CD4-positive, alpha-beta T cell treated with Interleukin-17A for 4 hours (primary cell): ENCODE measurements around the gene DDAH1.

Source experiments
- DNase-seq: peaks from one replicate; pipeline ENCODE4 v3.0.0-alpha.2; 2020; ENCODE audit warnings: mixed read lengths

DDAH1 gene

DNA sequence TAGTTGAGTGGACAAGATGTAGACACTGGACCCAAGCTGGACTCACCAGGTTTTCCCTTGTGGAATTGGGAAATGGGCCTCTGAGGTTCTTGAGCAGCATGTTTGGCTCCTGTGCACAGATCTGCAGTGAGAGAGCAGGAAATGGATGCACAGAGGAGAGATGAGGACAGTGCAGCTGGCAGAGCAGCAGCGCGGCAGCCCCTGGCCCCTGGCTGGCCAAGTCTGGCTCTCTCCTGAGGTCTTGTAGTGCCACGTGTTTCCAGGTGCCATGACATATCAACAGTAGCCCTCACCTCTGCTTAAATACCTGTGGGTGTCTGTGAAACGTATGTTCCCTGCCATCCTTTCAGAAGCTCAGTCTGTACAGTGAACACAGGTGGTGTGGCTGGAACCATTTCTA lies 169.3 kb downstream of the DDAH1 start:
- no peak for DNase-seq

DNA sequence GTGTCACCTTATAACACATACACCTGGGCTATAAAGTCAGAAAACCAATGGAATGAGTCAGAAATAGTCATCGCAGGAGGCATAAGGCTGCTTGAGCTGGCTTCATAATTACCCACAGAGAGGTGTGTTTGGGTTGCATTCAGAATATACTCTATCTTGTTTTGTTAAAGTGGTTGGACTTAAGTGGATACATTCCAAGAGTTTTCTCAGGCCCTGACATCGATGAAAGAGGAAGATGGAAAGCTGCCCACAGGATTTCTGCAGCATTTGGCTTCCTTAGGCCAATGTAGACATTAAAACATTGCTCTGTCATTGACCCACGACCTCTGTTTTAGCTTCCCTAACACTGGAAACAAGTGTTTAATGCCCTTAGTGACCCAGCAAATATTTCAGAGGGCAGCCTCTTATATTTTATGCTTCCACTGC lies 169.9 kb downstream of the DDAH1 start:
- DNase-seq: no peak

DNA sequence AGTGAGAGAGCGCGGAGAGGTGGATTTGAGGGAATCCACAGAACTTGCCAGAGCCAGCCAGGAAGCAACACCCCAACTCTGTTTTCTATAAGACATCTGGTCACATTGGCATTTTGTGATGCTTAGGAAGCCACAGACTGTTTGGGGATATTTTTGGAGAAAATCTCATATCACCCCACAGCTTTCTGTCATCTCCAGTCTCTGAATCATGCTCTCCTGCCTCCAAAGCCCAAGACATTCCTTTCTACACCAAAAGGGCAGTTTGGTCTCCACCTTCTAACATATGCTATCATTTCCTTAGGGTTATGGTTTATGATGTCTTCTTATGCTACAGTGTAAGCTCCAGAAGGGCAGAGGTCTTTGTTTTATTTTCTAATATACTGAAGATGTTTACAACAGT lies 174.1 kb downstream of the DDAH1 start:
- no peak for DNase-seq

DNA sequence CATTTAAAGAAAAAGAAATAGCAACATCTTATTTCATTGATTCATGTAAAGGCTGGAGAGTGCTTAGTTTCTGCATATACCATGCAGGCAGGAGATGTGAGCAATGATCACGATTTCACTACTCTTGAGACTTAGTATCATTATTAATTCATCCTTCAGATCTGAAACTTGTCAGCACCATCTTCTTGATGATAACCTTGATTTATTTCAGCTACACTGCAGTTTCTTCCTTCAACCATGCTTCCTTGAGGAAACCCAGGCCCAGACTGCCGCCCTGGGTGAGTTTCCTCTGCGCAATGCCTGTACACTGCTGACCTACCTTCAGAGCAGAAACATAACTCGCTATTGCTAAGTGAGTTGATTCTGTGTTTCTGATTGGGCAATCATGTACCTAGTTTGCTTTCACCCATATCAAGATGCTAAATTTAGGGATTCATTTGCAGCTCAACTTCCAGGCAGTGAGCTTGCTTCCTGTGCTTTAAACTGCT lies 175.1 kb downstream of the DDAH1 start:
- no peak for DNase-seq

DNA sequence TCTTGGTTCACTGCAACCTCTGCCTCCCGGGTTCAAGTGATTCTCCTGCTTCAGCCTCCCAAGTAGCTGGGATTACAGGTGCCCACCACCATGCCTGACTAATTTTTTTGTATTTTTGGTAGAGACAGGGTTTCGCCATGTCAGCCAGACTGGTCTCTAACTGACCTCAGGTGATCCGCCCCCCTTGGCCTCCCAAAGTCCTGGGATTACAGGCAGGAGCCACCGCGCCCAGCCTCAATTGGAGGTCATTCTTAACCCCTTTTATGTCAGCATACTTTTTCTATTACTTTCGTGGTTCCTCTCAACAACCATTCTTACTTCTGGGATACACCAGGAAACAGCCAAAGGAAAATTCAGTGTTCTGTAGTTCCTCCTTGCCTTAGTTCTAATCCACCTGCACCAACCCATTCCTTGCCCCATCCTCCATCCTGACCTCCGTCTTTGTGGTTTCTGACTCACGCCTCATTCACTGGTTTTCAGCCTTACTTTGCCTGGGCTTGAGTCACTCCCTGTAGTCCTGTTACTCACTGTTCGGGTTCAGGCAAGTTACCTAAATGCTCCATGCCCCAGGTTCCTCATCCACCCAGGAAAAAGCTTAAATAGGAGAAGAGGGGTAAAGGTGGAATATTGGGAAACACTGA lies 175.6 kb downstream of the DDAH1 start:
- no peak for DNase-seq

DNA sequence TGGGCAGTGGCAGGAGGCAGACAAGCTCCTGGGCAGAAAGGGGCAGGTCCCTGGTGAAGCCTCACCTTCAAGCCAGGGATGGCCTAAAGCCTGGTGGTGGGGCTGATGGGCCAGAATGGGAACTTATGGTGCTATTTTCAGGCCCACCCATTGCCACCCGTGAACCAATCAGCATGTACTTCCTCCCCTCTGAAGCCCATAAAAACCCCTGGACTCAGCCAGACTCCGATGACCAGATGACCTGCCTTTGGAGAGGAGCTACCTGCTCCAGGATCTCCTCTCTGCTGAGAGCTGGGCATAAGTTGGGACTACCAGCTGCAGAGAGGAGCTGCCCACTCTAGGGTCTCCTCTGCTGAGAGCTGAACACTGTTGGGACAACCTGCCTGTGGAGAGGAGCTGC lies 180.8 kb downstream of the DDAH1 start:
- DNase-seq: no peak

DNA sequence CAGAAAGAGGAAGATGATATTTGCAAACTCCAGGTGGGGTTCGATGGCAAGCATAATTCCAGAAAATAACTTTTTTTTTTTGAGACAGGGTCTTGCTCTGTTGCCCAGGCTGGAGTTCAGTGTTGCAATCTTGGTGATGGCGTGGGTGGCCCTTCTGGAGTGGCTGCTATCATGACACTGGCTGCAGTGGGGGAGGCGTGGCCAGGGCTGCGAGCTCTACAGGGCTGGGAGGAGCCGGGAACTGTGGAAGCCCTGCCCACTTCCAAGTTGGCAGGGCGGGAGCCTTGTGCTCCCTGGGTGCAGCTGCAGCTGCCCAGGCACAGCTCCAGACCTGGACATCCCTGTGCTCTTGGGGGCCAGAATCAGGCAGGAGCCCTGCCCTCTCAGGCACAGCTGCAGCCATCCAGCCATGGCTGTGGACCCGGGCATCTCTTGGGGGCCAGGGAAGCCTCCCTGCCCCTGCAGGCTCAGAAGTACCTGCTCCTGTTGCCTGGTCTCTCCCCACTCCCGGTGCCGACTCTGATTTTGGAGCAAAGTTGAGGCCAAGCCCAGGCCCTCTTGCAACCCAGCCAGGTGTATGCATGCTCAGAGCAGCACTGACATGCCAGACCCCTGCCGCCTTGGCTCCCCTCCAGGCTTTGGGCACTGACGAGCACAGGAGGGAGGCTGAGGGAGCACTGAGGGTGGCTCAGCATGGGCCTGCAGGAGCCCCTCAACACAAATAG lies 181.3 kb downstream of the DDAH1 start:
- DNase-seq: no peak

DNA sequence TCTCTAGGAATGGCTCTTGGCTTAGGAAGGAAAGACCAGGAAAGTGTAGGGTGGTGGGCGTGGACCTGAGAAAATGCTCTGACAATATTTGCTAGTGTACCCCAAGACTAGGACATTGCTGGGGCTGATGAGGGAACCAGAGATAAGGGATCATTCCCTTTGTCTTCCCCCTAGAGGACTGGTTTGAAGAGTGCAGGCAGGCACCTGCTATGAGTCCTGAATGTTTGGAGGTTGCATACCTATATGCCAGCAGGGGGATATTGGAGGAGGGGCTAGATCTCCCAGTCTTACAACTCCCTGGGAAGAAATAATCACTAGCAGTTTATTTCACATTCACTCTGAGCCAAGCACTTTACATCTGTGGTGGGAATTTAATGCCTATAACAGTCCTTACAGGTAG lies 182.5 kb downstream of the DDAH1 start:
- no peak for DNase-seq

DNA sequence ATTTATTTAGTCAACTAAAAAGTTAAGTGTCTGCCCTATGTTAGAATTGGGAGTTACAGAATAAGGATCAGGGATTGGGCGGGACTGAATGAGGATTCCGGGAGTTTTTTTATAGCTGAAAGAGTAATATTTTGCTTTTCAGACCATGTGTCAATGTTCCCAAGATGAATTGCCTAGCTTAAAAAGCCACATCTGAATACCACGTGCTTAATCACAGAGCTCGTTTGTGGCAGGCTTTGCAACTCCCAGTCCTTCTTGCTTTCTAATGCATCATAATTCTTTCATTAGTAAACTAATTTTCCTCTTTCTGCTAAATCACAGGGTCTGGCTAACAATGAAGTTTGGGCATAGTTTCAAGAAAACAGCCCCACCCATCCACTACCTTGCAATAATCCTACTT lies 184.3 kb downstream of the DDAH1 start:
- no peak for DNase-seq

DNA sequence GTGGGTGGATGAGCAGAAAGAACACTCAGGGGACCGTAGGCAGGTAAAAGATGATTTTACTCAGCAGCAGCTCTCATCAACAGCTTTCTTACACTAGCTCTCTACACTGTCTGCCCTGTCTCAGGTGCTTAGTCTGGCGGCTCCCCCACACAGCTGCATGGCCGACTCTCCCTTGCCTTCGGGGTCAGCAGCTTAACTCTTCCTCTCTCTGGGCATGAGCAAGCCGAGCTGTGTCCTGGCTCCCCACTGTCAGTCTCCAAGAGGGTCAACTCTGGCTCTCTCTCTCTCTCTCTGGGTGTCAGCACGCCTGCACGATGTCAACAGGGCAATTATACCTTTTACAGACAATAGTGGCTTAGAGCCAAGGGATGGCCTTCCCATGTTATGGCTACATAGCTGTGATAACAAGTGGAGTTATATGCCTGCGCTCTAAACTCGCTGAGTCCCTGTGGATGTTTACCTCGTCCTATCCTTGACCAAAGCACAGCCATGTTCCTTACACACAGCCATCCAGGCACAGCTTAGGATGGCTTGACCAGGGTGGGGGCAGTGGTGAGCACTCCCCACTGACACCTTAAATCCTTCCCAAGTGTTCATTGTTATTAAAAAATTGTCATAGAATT lies 185.4 kb downstream of the DDAH1 start:
- no peak for DNase-seq

DNA sequence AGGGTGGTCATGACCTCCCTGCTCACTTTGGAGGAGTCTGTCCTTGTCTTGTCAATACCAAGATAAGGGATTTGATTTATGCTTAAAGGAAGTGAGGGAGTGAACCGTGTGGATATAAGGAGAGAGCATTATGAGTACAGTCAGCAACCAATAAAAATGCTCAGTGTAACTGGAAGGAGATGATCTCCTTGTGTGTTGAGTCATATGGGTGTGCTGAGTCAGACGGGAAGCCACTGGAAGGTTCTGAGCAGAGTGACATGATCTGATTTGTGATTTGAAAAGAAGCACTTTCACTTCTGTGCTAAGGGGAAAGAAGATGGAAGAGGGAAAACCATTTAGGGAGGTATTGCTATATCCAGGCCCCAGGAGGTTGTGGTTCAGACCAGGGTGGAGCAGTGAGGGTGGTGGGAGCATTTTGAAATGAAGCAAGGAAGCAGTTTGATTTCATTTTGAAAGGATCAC lies 186.1 kb downstream of the DDAH1 start:
- DNase-seq: peak; percentile 50

DNA sequence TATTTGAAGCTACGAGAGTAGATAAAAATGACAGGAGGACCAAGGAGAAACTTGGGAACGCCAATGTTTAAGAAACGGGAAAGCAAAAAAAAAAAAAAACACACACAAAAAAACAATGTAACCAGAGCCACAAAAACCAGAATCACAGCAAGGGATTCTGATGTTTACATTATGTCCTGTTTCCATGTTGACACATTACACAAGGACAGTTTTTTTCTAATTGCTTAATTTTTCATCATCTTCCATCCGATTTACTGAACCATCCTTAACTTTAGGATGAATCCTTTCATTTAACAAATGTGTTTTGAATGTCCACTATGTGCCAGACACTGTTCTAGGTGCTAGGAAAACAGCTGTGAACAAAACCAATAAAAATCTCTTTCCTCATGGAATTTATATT lies 187.2 kb downstream of the DDAH1 start:
- no peak for DNase-seq

DNA sequence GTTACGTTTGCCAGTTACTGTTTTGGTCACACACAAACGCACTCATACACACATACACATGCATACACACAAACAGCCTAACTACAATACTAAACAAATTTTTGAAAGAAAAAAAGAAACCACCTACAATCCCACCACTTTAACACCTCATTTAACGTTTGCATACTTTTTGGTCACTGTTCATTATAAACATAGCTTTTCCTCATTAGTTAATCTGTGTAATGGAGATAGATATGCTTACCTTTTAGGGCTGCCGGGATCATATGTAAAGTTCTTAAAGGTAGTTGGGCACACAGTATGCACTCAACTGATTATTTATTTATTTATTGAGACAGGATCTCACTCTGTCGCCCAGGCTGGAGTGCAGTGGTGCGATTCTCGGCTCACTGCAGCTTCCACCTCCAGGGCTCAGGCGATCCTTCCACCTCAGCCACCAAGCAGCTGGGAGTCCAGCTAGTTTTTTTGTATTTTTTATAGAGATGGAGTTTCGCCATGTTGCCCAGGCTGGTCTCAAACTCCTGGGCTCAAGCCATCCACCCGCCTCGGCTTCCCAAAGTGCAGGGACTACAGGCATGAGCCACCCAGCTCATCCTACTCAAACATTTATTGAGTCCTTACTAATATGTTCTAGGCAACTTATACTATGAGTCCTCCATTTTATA lies 187.8 kb downstream of the DDAH1 start:
- DNase-seq: no peak

DNA sequence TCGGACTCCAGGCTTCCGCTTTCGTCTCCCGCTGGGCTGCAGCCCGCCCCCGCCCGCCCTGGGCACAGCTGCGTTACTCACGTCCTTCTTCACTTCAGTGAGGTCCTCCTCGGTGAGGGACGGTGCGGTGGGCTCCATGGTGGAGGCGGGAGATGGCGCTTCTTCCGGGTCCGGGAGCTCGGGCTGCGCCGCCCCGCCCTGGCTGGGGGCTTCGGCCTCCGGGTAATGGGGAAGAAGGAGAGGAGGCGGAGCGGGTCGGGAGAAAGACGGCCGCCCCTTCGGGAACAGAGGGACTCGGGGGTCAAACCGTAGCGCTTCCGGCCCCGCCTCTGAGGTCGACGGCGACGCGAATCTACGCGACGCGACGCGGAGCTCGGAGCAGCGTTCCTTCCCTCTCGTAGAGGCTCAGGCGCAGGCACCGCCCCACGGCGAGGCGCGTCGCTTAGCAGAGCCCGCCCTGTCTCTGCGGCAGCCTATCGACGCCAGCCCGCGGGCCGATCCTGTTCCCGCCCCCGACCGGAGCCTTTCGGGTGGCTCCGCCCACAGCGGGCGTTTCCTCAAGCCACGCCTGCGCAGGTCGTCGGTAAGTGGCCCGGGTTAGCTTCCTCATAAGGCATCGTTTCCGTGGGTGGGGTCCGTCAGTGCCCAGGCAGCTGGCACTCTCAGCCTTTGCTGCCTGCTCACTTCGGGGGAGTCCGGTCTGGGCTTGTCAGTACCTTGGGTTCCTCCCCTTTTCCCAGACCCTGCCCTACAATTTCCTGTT lies 188.6 kb downstream of the DDAH1 start, which contains the start of gene BCL10:
Gene BCL10 (minus strand): TSS at position 418 of the 763 bp plus-strand sequence. CDS start 280 bp downstream, at position 138.
- DNase-seq: peak; percentile 97

DNA sequence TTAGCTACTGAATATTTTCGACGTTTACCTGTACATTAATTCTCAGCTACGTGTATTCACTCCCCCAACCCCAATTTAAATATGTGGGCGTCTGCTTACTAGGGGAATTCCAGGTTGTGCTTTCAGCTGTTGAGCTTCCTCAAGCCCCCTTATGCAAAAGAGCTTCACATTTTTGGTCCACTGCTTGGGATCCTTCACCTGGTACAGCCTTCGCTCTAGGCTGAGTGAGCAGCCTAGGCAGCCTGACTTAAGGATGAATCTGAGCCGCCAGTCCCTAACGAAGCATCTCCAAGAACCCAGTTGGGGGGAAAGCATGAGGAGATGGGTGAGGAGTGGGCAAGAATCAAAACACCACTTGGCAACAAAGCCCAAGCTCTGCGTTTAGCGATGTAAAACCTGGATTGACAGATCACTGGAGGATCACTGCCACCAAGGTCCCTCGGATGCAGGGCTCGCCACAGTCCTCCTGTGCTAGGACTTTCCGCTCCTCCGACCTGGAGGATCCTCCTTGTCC lies 189.2 kb downstream of the DDAH1 start:
- DNase-seq: no peak

DNA sequence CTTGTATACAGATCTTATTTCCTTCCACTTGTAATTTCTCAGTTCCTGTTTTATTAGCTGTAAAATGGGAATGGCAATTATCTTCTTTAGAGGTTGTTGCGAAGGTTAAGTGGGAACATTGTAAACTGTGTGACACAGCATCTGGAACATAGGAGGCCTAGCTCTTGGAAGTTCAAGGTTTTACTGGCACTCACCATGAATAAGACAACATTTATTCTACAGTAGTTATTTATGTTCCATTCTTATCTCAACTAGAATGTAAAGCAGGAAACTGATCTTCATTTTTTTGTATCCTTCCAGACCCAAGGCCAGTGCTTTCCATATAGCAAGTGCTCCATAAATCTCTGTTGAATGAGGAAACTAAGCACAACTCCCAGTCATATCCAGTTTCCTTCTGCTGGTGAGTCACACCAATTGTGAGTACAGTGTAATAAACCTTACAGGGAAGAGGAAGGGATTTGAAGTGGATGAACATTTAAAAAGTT lies 189.9 kb downstream of the DDAH1 start:
- no peak for DNase-seq

DNA sequence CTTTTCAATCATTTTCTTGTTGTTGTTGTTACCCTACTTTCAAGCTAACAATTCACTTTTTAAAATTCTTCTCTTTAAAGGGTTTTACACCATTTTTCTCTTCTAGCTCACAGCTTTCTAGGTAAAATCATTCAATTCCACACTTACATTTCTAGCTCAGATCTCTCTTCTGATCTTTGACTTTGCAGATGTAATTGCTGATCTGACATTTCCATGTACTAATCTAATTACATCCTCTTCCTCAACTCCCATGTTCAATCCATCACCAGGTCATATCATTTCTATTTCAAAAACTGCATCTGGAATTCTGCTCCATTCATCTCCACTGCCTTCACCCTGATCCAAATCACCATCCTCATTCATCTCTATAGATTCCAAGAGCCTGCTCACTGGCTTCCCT lies 191.6 kb downstream of the DDAH1 start:
- DNase-seq: no peak

DNA sequence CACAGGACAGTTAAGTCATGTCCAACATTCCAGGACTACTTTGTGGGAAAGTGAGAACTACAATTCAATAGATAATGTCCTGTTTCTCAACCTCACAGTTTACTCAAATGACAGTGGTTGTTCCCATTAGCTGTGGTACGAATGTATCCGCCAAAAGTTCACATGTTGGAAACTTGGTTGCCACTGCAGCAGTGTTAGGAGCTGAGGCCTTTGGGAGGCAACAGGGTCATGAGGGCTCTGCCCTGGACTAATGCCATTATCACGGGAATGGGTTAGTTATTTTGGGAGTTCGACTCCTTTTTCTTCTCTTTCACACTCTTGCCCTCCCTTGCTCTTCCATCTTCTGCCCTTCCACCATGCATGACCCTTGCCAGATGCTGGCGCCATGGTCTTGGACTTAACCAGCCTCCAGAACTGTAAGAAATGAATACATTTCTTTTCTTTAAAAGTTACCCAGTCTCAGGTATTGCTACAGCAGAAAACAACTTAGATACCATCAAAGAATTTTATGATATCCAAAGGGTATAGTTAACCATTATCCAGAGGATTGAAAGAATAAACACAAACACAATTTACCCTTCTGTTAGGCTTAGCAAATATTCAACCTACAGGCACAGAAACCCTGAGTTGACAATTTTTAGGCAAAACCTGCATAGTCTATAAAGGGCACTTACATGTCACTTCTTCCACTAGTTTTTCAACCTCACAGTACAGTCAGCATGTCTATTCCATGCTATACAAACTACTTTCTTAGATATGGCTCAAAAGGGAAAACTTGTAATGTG lies 196.0 kb downstream of the DDAH1 start:
- DNase-seq: no peak
